Keratinocyte (primary cell): ENCODE results near the gene COX6B1.

ENCODE experiments used
- EZH2 ChIP-seq: IDR thresholded peaks from one replicate; pipeline ENCODE4 v1.6.1; 2012; ENCODE audit warnings: inconsistent platforms, mild to moderate bottlenecking, low read length, moderate library complexity
- TF ChIP-seq, protein P1 (sequence below), 3 experiments: IDR thresholded peaks in 1 of 3; conservative IDR thresholded peaks in 1 of 3; optimal IDR thresholded peaks in 1 of 3; 2 replicates in 2 of 3; 3 replicates in 1 of 3; pipeline versions ENCODE3 to v1.5.1; 2011; ENCODE audit warnings: low read length in 3 of 3, mild to moderate bottlenecking in 3 of 3, moderate library complexity in 2 of 3, control low read depth in 1 of 3, inconsistent platforms in 1 of 3; ENCODE audit not compliant: insufficient read depth in 2 of 3; ENCODE audit errors: extremely low read depth in 1 of 3

DNA sequence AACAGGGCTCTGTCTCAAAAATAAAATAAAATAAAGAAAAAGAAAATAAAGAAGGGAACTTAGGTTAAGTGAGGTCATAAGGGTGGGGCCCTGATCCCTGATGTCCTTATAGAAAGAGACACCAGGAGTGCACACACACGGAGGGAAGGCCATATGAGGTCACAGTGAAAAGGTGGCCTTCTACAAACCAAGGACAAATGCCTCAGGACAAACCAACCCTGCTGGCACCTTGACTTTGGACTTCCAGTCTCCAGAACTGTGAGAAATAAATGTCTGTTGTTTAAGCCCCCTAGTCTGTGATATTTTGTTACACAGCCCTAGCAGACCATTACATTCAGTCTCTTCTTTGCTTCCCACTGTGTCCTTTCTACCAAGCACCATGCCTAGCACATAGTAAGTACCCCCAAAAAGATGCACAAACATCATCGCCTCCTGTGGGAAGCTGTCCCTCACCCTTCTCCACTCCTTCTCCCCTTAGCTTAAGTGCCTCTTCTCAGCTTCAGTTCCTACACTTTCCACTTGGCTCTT is 47.8 kb downstream of the COX6B1 start:
- TF ChIP-seq, protein P1, sequence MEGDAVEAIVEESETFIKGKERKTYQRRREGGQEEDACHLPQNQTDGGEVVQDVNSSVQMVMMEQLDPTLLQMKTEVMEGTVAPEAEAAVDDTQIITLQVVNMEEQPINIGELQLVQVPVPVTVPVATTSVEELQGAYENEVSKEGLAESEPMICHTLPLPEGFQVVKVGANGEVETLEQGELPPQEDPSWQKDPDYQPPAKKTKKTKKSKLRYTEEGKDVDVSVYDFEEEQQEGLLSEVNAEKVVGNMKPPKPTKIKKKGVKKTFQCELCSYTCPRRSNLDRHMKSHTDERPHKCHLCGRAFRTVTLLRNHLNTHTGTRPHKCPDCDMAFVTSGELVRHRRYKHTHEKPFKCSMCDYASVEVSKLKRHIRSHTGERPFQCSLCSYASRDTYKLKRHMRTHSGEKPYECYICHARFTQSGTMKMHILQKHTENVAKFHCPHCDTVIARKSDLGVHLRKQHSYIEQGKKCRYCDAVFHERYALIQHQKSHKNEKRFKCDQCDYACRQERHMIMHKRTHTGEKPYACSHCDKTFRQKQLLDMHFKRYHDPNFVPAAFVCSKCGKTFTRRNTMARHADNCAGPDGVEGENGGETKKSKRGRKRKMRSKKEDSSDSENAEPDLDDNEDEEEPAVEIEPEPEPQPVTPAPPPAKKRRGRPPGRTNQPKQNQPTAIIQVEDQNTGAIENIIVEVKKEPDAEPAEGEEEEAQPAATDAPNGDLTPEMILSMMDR (optimal IDR thresholded peaks at IDR 0.05 in 1 of 3, IDR thresholded peaks at IDR 0.05 in 1 of 3, conservative IDR thresholded peaks at IDR 0.05 in 1 of 3; ENCODE audit: extremely low read depth in 1 of 3, insufficient read depth in 2 of 3, low read length in 3 of 3), result no peak
- TF ChIP-seq EZH2, result no peak
